Activated CD8-positive, alpha-beta memory T cell treated with anti-CD3 and anti-CD28 coated beads, Interleukin-2, amount 50 U/mL, for 24 hours (primary cell): ENCODE measurements around the gene SLC26A9.

ENCODE experiments used
- DNase-seq: peaks from one replicate; pipeline ENCODE4 v3.0.0-alpha.2; 2020; ENCODE audit errors: extremely low read depth

Gene SLC26A9

GRCh38 chr1:205948886-205949285 lies 5.6 kb upstream of the SLC26A9 start:
- DNase-seq, result no peak

DNA sequence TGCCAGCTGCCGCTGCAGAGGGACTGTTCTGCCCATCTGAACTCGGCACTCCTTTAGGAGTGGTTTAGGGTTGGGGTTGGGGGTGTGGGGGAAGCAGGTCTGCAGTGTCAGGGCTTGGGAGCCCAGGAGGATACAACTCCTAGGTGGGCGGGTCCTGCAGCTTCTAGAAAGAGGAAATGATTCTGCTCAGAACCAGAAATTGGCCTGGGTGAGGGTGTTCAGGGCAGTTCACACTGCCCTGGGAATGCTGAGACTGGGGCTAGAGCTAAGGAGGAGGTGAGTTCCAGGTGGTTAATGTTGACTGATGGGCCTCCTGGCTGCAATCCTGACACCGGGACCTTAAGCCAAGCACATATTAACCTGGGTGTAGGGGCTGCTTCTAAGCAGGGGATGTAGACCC lies 4.8 kb upstream of the SLC26A9 start:
- no peak for DNase-seq

GRCh38 chr1:205947024-205947423 lies 3.8 kb upstream of the SLC26A9 start:
- DNase-seq, result no peak

DNA sequence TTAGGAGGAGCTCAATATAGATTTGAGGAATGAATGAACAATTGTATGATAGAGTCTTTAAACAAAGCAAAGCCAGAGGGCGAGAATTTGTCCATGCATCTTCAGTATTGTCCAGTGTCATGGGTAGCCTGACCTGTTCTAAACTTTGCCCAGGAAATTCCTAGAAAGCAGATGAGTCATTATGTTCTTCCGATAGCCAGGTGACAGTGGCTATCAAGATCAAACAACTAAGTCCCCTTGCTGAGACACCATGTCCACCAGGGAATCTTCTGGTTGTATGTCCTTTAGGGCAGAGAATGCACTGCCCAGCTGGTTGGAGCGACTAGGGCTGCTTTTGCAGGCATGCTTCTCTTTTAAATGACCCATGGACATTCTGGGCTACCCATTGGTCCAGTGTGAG lies 1.8 kb upstream of the SLC26A9 start:
- DNase-seq, result no peak

- no peak for DNase-seq
These were observed 1.3 kb upstream of the SLC26A9 start for GRCh38 chr1:205944525-205944924.

GRCh38 chr1:205942631-205943159 lies 561 bp downstream of the SLC26A9 start:
- no peak for DNase-seq

DNA sequence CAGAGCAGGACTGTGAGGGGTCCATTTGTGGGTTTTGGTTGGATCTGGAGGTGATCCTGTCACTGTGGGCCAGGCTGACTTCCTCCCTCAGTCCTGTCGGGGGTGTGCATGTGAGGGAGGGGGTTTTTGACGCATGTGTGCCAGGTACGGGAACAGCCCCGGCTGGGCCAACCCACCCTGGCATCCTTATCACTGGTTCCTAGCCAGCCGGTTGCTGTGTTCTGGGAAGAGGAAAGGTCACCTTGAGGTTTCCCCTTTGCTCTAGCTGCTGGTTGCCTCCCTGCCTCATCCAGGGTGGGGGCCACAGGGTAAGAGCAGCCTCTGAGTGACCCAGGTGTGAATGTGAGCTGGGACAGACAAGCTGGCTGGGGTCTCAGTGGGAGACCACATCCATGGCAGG lies 2.5 kb downstream of the SLC26A9 start:
- DNase-seq, result no peak

GRCh38 chr1:205939690-205940330 lies 3.4 kb downstream of the SLC26A9 start:
- DNase-seq, result no peak

DNA sequence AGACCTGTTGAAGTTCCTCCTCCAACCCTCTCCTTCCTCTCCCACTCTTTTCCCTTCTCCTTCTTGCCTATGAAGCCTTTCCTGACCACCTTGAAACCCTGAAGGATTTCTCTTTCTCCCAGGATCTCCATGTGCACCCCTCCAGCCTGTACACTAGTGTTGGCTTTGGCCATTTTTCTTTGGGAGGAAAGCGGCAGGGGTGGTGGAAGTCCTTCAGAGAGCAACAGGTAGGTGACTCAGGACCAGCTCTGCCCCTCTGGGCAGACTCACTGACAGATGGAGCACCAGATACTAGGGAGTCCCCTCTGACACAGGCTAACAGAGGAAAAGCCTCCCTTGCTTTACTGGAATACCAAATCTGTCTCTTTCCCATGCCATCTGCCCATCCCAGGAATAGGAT lies 4.6 kb downstream of the SLC26A9 start:
- DNase-seq, result no peak

DNA sequence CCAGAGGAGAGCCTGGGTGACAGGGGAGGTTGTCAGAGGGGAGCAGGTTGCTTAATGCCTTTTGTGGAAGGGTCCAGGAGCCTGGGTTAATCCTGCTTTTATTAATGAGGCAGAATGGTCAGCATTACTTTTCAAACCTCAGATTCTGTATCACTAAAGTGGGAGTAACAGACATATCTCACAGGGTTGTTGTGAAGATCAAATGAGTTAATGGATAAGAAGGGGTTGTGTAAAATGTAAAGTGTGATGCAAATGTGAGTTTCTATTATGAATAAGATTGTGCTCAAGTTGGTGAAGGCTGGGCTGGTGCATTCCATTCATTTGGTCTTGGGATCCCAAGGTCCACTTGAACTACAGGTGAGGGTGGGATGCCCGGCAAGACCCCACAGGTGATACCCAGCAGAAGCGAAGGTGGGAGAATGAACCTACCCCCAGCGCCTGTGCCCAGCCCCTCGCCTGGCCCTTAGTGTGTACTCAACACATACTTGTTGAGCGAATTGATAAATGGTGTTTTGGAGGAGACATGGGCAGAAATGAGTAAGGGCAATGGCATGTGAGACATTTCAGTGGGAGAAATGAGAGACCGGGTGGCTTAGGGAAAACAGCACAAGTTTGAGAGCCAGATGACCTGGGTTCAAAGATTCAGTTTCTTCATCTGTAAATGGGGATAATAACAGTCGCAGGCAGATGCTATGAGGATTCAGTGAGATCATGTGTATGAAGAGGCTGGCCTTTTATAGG lies 6.2 kb downstream of the SLC26A9 start:
- no peak for DNase-seq

- no peak for DNase-seq
These were observed 6.9 kb downstream of the SLC26A9 start for GRCh38 chr1:205936311-205936710.

DNA sequence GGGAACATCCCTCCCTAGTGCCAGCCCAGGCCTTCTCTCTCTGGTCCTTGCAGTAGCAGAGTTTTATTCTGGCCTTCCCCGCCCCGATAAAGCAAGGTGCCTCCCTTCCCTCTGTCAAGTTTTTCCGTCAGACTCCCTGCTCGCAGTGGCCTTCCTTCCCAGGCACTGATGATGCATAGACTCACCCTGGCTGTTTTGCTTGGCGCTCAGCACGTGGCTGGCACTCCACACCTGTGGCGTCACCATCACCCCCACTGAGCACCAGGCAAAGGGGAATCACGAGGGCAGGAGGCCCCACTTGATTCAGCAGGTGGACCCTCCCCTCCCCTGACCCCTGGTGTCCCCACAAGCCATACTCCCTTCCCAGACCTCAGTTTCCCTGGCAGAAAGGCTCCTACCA lies 7.4 kb downstream of the SLC26A9 start:
- no peak for DNase-seq

GRCh38 chr1:205934788-205935187 lies 8.5 kb downstream of the SLC26A9 start:
- no peak for DNase-seq

DNA sequence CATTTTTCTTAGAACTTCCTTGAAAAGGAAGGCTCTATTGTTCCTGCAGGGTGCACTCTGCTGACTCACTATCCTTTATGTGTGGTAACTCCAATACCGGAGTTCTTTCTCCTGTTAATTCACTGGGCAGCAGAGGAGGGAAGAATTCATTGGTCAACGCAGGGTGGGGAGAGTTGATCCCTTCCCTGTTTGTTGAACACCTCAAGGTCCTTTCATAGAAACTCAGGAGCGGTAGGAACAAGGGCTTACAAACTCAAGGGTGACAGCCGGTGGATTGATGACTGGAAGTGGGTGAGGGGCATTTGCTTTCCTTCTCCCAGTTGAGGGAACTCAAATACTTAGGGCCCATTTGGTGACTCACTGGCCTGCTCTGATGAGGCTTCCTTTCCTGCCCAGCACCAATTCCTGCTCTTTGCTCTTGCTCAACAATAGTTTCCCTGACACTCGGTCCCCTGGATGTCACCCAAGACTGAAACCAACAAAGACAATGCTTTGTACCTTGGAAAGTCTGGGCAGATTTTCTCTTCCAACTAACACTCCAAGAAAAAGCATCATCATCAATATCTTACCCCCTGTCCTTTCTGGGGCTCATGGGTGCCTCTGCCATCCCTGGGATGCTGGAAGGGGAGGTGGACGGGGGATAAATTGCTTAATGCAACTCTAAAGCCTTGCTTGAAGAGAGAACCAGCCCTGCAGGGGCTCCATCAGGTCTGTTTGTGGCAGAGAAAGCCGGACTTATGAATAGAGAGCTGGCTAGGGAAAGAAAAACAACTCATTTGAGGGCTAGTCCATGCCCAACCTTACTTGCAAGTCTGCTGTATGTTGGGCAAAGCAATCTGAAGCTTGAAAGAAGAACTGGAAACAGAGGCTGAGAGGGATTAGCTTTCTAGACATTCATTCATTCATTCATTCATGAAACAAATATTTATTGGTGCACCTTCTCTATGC lies 9.3 kb downstream of the SLC26A9 start:
- DNase-seq, result no peak

GRCh38 chr1:205932776-205933175 lies 10.5 kb downstream of the SLC26A9 start:
- DNase-seq, result no peak

- DNase-seq, result no peak
These were observed 12.4 kb downstream of the SLC26A9 start for GRCh38 chr1:205930799-205931281.

GRCh38 chr1:205930195-205930577 lies 13.1 kb downstream of the SLC26A9 start:
- no peak for DNase-seq

GRCh38 chr1:205929496-205930194 lies 13.6 kb downstream of the SLC26A9 start:
- DNase-seq, result no peak

GRCh38 chr1:205928317-205928716 lies 14.9 kb downstream of the SLC26A9 start:
- DNase-seq, result no peak

GRCh38 chr1:205927676-205928075 lies 15.6 kb downstream of the SLC26A9 start:
- no peak for DNase-seq

DNA sequence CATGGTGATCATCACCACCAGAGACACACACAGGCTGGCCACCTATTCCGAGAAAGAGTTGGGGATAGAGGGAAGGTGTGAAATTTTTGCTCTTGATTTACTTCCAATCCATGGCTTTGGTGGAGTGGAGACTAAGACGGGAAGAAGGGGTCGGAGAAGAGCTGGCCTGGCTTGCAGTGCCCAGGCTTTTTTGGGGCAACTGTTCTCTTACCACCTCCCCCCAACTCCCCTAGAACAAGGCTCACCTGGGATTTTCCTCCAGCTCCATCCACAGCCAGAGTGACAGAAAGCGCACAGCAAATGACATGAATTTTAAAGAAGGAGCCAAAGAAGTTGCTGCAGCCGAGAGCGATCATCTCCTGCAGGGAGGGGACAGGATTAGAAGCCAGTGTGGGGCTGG lies 16.0 kb downstream of the SLC26A9 start:
- DNase-seq, result no peak

DNA sequence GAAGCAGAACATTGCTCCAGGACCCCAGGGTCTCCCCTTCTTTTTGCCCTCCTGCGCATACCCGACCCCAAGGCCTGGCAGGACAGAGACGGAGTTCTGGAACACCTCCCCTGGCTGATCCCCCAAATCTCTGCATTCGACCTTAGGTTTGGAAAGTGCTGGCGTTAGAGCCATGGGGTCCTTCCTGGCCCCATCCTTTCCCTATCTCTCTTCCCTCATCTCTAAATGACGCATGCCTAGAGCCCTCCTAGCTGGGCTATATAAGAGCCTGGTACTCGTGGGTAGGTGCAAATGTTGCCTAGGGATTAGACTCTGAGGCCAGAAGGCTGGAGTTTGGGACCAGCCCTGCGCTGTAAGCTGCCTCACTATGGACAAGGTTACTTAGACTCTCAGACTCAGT lies 16.6 kb downstream of the SLC26A9 start:
- DNase-seq, result no peak
